Measurements from ENCODE around the gene OSBPL3.
A peak's percentile ranks its signal among the peaks of the same experiment; 100 is the strongest.

DNA sequence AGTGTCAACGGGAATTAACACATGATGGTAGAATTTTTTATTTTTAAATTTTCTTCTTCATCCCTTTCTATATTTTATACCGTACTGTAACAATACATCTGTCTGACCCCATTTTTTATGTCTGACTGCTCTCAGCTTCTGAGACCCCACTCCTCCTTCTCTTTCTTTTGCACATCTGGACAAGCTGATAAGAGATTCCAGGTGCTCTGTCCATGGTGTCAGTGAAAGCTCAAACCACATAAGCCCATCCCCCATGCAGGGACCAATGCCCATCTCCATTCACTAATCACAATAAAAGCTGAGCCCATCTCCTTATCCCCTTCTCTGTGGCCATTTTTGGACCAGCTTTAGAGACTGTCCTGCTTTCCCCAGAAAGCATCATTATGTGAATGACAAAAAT lies 231.5 kb downstream of the OSBPL3 start:
- TF ChIP-seq, protein P1, sequence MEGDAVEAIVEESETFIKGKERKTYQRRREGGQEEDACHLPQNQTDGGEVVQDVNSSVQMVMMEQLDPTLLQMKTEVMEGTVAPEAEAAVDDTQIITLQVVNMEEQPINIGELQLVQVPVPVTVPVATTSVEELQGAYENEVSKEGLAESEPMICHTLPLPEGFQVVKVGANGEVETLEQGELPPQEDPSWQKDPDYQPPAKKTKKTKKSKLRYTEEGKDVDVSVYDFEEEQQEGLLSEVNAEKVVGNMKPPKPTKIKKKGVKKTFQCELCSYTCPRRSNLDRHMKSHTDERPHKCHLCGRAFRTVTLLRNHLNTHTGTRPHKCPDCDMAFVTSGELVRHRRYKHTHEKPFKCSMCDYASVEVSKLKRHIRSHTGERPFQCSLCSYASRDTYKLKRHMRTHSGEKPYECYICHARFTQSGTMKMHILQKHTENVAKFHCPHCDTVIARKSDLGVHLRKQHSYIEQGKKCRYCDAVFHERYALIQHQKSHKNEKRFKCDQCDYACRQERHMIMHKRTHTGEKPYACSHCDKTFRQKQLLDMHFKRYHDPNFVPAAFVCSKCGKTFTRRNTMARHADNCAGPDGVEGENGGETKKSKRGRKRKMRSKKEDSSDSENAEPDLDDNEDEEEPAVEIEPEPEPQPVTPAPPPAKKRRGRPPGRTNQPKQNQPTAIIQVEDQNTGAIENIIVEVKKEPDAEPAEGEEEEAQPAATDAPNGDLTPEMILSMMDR (IDR thresholded peaks at IDR 0.05), result no peak
- TF ChIP-seq TCF12 (IDR thresholded peaks at IDR 0.05), result no peak
- no peak for TF ChIP-seq TAF1 (IDR thresholded peaks at IDR 0.05; ENCODE audit: borderline replicate concordance, low read depth, low read length)
- TF ChIP-seq SIN3A (IDR thresholded peaks at IDR 0.05; ENCODE audit: borderline replicate concordance, low read depth, low read length), result no peak
- TF ChIP-seq, protein P2, sequence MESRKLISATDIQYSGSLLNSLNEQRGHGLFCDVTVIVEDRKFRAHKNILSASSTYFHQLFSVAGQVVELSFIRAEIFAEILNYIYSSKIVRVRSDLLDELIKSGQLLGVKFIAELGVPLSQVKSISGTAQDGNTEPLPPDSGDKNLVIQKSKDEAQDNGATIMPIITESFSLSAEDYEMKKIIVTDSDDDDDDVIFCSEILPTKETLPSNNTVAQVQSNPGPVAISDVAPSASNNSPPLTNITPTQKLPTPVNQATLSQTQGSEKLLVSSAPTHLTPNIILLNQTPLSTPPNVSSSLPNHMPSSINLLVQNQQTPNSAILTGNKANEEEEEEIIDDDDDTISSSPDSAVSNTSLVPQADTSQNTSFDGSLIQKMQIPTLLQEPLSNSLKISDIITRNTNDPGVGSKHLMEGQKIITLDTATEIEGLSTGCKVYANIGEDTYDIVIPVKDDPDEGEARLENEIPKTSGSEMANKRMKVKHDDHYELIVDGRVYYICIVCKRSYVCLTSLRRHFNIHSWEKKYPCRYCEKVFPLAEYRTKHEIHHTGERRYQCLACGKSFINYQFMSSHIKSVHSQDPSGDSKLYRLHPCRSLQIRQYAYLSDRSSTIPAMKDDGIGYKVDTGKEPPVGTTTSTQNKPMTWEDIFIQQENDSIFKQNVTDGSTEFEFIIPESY (IDR thresholded peaks at IDR 0.05; ENCODE audit: borderline replicate concordance, low read depth), result no peak
- no peak for TF ChIP-seq JUND (IDR thresholded peaks at IDR 0.05)
- no peak for TF ChIP-seq NRF1 (IDR thresholded peaks at IDR 0.05; ENCODE audit: low read depth, low read length)
- TF ChIP-seq, protein P3, sequence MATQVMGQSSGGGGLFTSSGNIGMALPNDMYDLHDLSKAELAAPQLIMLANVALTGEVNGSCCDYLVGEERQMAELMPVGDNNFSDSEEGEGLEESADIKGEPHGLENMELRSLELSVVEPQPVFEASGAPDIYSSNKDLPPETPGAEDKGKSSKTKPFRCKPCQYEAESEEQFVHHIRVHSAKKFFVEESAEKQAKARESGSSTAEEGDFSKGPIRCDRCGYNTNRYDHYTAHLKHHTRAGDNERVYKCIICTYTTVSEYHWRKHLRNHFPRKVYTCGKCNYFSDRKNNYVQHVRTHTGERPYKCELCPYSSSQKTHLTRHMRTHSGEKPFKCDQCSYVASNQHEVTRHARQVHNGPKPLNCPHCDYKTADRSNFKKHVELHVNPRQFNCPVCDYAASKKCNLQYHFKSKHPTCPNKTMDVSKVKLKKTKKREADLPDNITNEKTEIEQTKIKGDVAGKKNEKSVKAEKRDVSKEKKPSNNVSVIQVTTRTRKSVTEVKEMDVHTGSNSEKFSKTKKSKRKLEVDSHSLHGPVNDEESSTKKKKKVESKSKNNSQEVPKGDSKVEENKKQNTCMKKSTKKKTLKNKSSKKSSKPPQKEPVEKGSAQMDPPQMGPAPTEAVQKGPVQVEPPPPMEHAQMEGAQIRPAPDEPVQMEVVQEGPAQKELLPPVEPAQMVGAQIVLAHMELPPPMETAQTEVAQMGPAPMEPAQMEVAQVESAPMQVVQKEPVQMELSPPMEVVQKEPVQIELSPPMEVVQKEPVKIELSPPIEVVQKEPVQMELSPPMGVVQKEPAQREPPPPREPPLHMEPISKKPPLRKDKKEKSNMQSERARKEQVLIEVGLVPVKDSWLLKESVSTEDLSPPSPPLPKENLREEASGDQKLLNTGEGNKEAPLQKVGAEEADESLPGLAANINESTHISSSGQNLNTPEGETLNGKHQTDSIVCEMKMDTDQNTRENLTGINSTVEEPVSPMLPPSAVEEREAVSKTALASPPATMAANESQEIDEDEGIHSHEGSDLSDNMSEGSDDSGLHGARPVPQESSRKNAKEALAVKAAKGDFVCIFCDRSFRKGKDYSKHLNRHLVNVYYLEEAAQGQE (IDR thresholded peaks at IDR 0.05; ENCODE audit: low read depth, low read length), result peak; percentile 83

All from SK-N-SH (cell line).